ENCODE data around the gene PLXNA4. TPM values are rescaled to one million over a fixed set of nuclear protein-coding genes. Genes with fewer than 3 reads are reported as not detected.

The PLXNA4 gene
- total RNA-seq, 2 experiments from 2014 or later, result 1.2 to 1.4 TPM

- ChIA-PET POLR2A (no interaction called here), CTCF (interaction anchor here (1.6 to 1.9 kb wide), 3 partner anchors 15 to 779 kb away, joined by 4 to 6 read pairs (median 4); no protein-coding TSS in a partner anchor)
- H3K27me3 Mint-ChIP-seq, result peaks cover 56% of the 10 kb centered on the region
- no peaks in the 10 kb centered on the region for H3K36me3 Mint-ChIP-seq (ENCODE audit: low read depth)
- DNase-seq, result no peak
- H3K4me3 Mint-ChIP-seq, result no peak overlapping the region
- H3K27ac Mint-ChIP-seq, result no peak overlapping the region
- no peaks in the 10 kb centered on the region for H3K4me1 Mint-ChIP-seq
- H3K9me3 Mint-ChIP-seq, result no peaks in the 10 kb centered on the region
Observed at GRCh38 chr7:132565885-132566284, 10.4 kb downstream of the PLXNA4 start.

DNA sequence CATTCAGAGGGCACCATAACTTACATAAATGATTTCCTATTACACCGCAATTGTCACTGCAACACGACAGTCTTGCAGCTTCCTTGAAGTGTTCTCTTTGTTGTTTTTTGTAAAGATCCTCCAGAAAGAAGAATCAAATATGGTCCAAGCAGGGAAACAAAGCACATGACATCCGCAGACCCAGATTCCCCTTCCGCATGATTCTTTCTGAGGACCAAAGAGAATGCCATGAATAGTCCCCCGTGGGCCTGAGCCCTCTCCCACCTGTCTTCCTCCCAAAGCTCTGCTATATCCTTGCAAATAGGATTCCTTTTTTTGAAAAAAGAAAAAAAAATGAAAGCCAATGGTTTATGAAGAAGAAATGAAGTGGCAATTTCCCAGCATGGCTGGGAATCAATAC, 10.8 kb downstream of the PLXNA4 start:
- H3K4me1 Mint-ChIP-seq, result no peaks in the 10 kb centered on the region
- CTCF ChIA-PET, result interaction anchor here (1.6 to 1.9 kb wide), 3 partner anchors 15 to 779 kb away, joined by 4 to 6 read pairs (median 4); no protein-coding TSS in a partner anchor
- DNase-seq, result no peak
- POLR2A ChIA-PET, result no interaction called here
- H3K4me3 Mint-ChIP-seq, result no peak overlapping the region
- no peaks in the 10 kb centered on the region for H3K36me3 Mint-ChIP-seq (ENCODE audit: low read depth)
- H3K27ac Mint-ChIP-seq, result no peak overlapping the region
- H3K9me3 Mint-ChIP-seq, result no peaks in the 10 kb centered on the region
- peaks cover 56% of the 10 kb centered on the region for H3K27me3 Mint-ChIP-seq

DNA sequence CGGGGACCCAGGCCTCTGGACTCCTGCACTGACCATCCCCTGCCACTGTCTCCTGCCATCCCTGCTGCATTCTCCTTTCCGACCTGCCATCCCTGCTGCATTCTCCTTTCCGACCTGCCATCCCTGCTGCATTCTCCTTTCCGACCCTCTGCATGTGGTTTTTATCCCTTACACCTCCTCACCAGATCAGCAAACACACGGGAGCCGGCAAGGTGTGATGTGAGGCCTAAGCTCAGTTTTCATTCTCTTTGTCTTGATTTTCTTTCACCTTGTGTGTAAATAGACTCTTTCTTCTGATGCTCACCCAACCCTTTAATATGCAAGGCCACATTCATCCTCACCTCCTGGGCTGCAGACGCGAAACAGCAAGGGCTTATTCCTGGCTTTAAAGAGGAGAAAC, 11.4 kb downstream of the PLXNA4 start:
- Mint-ChIP-seq H3K27ac (no peak overlapping the region), H3K27me3 (peaks cover 51% of the 10 kb centered on the region), H3K36me3 (ENCODE audit: low read depth) (no peaks in the 10 kb centered on the region), H3K4me3 (no peak overlapping the region), H3K4me1 (no peaks in the 10 kb centered on the region), H3K9me3 (no peaks in the 10 kb centered on the region)
- ChIA-PET CTCF (interaction anchor here (1.8 kb wide), 1 partner anchor 16 kb away, joined by 6 read pairs; no protein-coding TSS in a partner anchor), POLR2A (no interaction called here)
- DNase-seq, result no peak

DNA sequence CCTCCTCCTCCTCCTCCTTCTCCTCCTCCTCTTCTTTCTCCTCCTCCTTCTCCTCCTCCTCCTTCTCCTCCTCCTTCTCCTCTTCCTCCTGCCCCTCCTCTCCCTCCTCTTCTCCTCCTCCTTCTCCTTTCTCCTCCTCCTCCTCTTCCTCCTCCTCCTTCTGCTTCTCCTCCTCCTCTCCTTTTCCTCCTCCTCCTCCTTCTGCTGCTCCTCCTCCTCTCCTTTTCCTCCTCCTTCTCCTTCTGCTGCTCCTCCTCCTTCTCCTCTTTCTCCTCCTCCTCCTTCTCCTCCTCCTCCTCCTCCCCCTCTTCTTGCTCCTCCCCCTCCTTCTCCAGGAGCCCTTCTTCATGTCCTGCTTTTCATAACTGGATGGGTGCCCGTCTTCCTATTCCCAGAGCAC, 12.2 kb downstream of the PLXNA4 start:
- no peaks in the 10 kb centered on the region for H3K9me3 Mint-ChIP-seq
- no peaks in the 10 kb centered on the region for H3K36me3 Mint-ChIP-seq (ENCODE audit: low read depth)
- POLR2A ChIA-PET, result no interaction called here
- no peak overlapping the region for H3K4me3 Mint-ChIP-seq
- DNase-seq, result no peak
- H3K27me3 Mint-ChIP-seq, result peaks cover 49% of the 10 kb centered on the region
- no peak overlapping the region for H3K27ac Mint-ChIP-seq
- H3K4me1 Mint-ChIP-seq, result no peaks in the 10 kb centered on the region
- CTCF ChIA-PET, result no interaction called here

DNA sequence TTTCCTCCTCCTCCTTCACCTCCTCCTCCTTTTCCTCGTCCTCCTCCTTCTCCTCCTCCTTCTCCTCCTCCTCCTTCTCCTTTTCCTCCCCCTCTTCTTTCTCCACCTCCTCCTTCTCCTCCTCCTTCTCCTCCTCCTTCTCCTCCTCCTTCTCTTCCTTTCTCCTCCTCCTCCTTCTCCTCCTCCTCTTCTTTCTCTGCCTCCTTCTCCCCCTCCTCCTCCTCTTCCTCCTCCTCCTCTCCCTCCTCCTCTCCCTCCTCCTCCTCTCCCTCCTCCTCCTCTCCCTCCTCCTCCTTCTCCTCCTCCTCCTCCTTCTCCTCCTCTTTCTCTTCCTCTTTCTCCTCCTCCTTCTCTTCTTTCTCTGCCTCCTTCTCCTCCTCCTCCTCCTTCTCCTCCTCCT, 13.6 kb downstream of the PLXNA4 start:
- no peak overlapping the region for H3K27ac Mint-ChIP-seq
- H3K4me1 Mint-ChIP-seq, result peaks cover 2% of the 10 kb centered on the region
- no peak for DNase-seq
- H3K9me3 Mint-ChIP-seq, result no peaks in the 10 kb centered on the region
- H3K27me3 Mint-ChIP-seq, result peaks cover 38% of the 10 kb centered on the region
- no peaks in the 10 kb centered on the region for H3K36me3 Mint-ChIP-seq (ENCODE audit: low read depth)
- no peak overlapping the region for H3K4me3 Mint-ChIP-seq
- ChIA-PET CTCF (no interaction called here), POLR2A (no interaction called here)

DNA sequence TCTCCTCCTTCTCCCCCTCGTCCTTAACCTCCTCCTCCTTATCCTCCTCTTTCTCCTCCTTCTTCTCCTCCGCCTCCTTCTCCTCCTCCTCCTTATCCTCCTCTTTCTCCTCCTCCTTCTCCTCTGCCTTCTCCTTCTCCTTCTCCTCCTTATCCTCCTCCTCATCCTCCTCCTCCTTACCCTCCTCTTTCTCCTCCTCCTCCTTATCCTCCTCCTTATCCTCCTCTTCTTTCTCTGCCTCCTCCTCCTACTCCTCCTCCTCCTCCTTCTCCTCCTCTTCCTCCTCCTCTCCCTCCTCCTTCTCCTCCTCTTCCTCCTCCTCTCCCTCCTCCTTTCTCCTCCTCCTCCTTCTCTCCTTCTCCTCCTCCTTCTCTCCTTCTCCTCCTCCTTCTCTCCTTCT, 14.5 kb downstream of the PLXNA4 start:
- no peak overlapping the region for H3K4me3 Mint-ChIP-seq
- POLR2A ChIA-PET, result no interaction called here
- CTCF ChIA-PET, result no interaction called here

DNA sequence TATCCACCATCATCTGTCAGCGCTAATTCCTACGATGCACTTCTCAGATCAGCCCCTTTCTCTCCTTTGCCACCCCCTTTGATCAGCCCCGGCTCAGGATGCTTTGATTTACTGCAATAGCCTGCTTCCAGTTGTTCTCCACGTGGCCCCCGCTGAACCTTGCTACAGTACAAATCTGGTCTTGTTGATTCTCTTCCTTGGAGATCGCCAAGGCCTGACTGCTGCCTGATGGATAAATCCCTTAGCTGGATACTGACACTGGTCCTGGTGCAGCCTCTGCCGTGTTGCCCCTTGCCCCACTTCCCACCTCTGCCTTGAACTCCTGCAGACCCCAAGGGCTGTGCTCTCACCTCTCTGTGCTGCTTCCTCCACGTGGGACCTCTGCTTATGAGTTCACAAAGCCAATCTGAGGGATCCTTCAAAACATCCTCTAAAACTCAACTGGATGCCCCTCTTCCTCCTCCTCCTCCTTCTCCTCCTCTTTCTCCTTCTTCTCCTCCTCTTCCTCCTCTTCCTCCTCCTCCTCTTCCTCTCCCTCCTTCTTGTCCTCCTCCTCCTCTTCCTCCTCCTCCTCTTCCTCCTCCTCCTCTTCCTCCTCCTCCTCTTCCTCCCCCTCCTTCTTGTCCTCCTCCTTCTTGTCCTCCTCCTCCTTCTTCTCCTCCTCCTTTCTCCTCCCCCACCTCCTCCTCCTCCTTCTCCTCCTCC, 15.3 kb downstream of the PLXNA4 start:
- DNase-seq, result no peak
- POLR2A ChIA-PET, result no interaction called here
- H3K4me3 Mint-ChIP-seq, result no peak overlapping the region
- H3K27me3 Mint-ChIP-seq, result peaks cover 22% of the 10 kb centered on the region
- CTCF ChIA-PET, result no interaction called here
- H3K27ac Mint-ChIP-seq, result no peak overlapping the region
- no peaks in the 10 kb centered on the region for H3K9me3 Mint-ChIP-seq
- H3K4me1 Mint-ChIP-seq, result peaks cover 7% of the 10 kb centered on the region
- H3K36me3 Mint-ChIP-seq (ENCODE audit: low read depth), result no peaks in the 10 kb centered on the region

More for the DNA sequence above, 14.5 kb downstream of the PLXNA4 start:
- Mint-ChIP-seq H3K36me3 (ENCODE audit: low read depth) (no peaks in the 10 kb centered on the region), H3K27me3 (peaks cover 29% of the 10 kb centered on the region), H3K9me3 (no peaks in the 10 kb centered on the region), H3K4me1 (peaks cover 7% of the 10 kb centered on the region), H3K27ac (no peak overlapping the region)
- no peak for DNase-seq

DNA sequence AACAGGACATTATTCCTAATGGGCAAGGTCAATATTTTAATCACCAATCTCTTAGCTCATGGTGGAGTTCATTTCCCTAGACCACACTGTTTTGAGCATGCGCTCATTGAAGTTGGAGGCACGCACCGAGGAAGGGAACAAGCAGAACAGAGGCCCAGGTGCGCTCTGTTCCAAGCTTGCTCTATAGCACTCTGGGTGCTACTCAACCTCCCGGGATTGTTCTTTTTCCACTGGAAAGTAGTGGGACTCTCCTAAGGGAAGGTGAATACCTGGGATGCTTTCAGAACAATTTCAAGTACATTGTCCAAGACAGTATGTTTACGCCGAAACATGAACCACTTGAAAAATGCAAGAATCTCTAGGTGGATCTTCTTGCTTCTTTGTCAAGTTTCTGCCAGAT, 16.2 kb downstream of the PLXNA4 start:
- Mint-ChIP-seq H3K4me1 (peaks cover 7% of the 10 kb centered on the region), H3K9me3 (no peaks in the 10 kb centered on the region), H3K27ac (no peak overlapping the region), H3K27me3 (peaks cover 15% of the 10 kb centered on the region), H3K36me3 (ENCODE audit: low read depth) (no peaks in the 10 kb centered on the region), H3K4me3 (no peak overlapping the region)
- DNase-seq, result no peak
- ChIA-PET POLR2A (no interaction called here), CTCF (interaction anchor here (1.3 kb wide), 1 partner anchor 21 kb away, joined by 5 read pairs; no protein-coding TSS in a partner anchor)

DNA sequence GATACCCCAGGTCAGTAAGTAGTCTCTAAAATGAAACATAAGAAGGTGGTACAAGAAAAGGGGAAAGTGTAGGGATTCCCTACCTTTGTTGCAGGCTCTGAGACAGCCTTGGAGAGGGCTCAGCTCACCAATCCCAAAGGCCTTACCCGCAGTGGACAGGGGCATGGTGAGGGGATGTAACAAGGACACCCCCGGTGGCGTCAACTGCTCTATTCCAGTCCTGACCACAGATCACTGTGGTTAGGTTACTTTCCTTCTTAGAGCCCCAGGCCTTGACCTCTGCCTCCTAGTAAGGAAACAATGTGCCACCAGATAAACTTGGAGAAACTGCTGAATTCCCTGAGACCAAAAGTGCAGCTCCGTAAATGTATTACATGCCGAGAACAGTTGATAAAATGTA, 17.5 kb downstream of the PLXNA4 start:
- peaks cover 7% of the 10 kb centered on the region for H3K4me1 Mint-ChIP-seq
- no peak for DNase-seq
- no peaks in the 10 kb centered on the region for H3K36me3 Mint-ChIP-seq (ENCODE audit: low read depth)
- no peak overlapping the region for H3K27ac Mint-ChIP-seq
- H3K4me3 Mint-ChIP-seq, result no peak overlapping the region
- peaks cover 7% of the 10 kb centered on the region for H3K27me3 Mint-ChIP-seq
- H3K9me3 Mint-ChIP-seq, result no peaks in the 10 kb centered on the region
- ChIA-PET CTCF (interaction anchor here (0.8 to 3.4 kb wide), 3 partner anchors 22 to 240 kb away, joined by 3 to 17 read pairs (median 5); no protein-coding TSS in a partner anchor), POLR2A (no interaction called here)

GRCh38 chr7:132557489-132558044, 18.7 kb downstream of the PLXNA4 start:
- H3K27ac Mint-ChIP-seq, result no peak overlapping the region
- H3K36me3 Mint-ChIP-seq (ENCODE audit: low read depth), result no peaks in the 10 kb centered on the region
- peaks cover 7% of the 10 kb centered on the region for H3K4me1 Mint-ChIP-seq
- peaks cover 7% of the 10 kb centered on the region for H3K27me3 Mint-ChIP-seq
- no peaks in the 10 kb centered on the region for H3K9me3 Mint-ChIP-seq
- no peak for DNase-seq
- ChIA-PET CTCF (interaction anchor here (1.1 to 3.4 kb wide), 3 partner anchors 14 to 163 kb away, joined by 3 to 17 read pairs (median 5); no protein-coding TSS in a partner anchor), POLR2A (interaction anchor here (0.7 kb wide), 1 partner anchor 127 kb away, joined by 4 read pairs; no protein-coding TSS in a partner anchor)
- H3K4me3 Mint-ChIP-seq, result no peak overlapping the region

GRCh38 chr7:132554446-132554845, 21.8 kb downstream of the PLXNA4 start:
- Mint-ChIP-seq H3K9me3 (peaks cover 11% of the 10 kb centered on the region), H3K27me3 (peaks cover 12% of the 10 kb centered on the region), H3K27ac (no peak overlapping the region), H3K36me3 (ENCODE audit: low read depth) (no peaks in the 10 kb centered on the region), H3K4me1 (peaks cover 7% of the 10 kb centered on the region), H3K4me3 (no peak overlapping the region)
- ChIA-PET CTCF (interaction anchor here (1.6 kb wide), 1 partner anchor 26 kb away, joined by 4 read pairs; no protein-coding TSS in a partner anchor), POLR2A (no interaction called here)
- no peak for DNase-seq

DNA sequence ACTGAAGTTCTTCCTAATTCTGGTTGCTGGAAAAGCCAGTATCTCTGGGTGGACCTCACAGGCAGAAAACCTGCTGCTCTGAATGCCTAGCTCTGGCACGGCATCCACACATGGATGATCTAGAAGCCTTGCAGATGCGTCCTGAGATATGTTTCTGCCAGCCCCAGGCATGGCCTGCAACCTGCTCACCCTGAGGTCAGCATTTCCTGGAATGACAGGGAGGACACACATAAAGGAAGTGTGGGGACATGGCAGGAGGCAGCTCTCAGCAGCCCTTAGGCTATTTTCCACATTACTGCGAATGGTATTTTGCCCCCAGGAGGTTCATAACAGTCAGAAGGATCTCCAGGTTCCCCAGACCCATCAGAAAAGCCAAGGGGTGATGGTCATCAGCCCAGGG, 23.2 kb downstream of the PLXNA4 start:
- H3K27me3 Mint-ChIP-seq, result peaks cover 12% of the 10 kb centered on the region
- H3K36me3 Mint-ChIP-seq (ENCODE audit: low read depth), result no peaks in the 10 kb centered on the region
- H3K4me1 Mint-ChIP-seq, result peaks cover 10% of the 10 kb centered on the region
- ChIA-PET CTCF (interaction anchor here (1.5 kb wide), 1 partner anchor 28 kb away, joined by 5 read pairs; no protein-coding TSS in a partner anchor), POLR2A (no interaction called here)
- peaks cover 11% of the 10 kb centered on the region for H3K9me3 Mint-ChIP-seq
- H3K4me3 Mint-ChIP-seq, result no peak overlapping the region
- H3K27ac Mint-ChIP-seq, result no peak overlapping the region
- no peak for DNase-seq

DNA sequence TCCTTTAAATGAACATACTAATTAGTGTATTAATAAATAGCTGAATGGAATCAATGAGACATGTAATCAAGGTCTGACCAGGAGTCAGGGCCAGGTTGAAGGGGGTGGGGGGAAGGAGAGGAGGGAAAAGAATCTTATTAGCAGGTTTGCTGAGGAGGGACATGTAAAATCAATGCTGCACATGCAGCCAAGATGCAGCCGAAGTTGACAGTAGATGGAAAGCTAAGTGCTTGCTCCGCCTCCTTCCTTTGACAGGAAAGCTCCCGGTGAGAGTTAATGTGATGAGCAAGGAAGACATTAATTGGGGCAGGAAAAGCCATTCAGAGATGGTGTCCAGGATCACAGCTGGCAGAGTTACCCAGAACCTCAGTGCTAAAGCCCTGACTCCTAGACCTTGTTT, 24.4 kb downstream of the PLXNA4 start:
- CTCF ChIA-PET, result interaction anchor here (1.5 kb wide), 1 partner anchor 29 kb away, joined by 5 read pairs; no protein-coding TSS in a partner anchor
- Mint-ChIP-seq H3K27ac (no peak overlapping the region), H3K36me3 (ENCODE audit: low read depth) (no peaks in the 10 kb centered on the region), H3K4me1 (peaks cover 3% of the 10 kb centered on the region), H3K27me3 (peaks cover 14% of the 10 kb centered on the region), H3K9me3 (peaks cover 11% of the 10 kb centered on the region), H3K4me3 (no peak overlapping the region)
- DNase-seq, result no peak
- POLR2A ChIA-PET, result interaction anchor here (1.1 kb wide), 1 partner anchor 148 kb away, joined by 3 read pairs; no protein-coding TSS in a partner anchor
